Liver (tissue), 9 donors: Measurements from ENCODE around the gene RNLS. TPM values are rescaled to one million over a fixed set of nuclear protein-coding genes. Genes with fewer than 3 reads are reported as not detected.

Experiments
- DNase-seq: peaks from one replicate; pipeline ENCODE4 v3.0.0-alpha.2; 2017; ENCODE audit warnings: low spot score
- H3K27ac ChIP-seq, 2 donors: one replicate each; pipeline ENCODE4 v1.7.0; 2013; ENCODE audit warnings: inconsistent platforms in 2 of 2, low read length in 2 of 2, control low read depth in 1 of 2, low read depth in 1 of 2, mild to moderate bottlenecking in 1 of 2
- H3K27me3 ChIP-seq, 4 donors: one replicate each; pipeline versions ENCODE4 v1.6.1 to v1.7.0; 2013; ENCODE audit warnings: low read length in 3 of 4, inconsistent platforms in 1 of 4, mild to moderate bottlenecking in 1 of 4, moderate library complexity in 1 of 4; ENCODE audit not compliant: control insufficient read depth in 4 of 4, insufficient read depth in 4 of 4
- H3K36me3 ChIP-seq, 4 donors: one replicate each; pipeline versions ENCODE4 v1.6.1 to v1.7.0; 2013; ENCODE audit warnings: low read length in 3 of 4, mild to moderate bottlenecking in 3 of 4, low read depth in 1 of 4, moderate library complexity in 1 of 4; ENCODE audit not compliant: control insufficient read depth in 4 of 4, insufficient read depth in 3 of 4
- H3K4me1 ChIP-seq, 4 donors: one replicate each; pipeline versions ENCODE4 v1.6.1 to v1.7.0; 2013; ENCODE audit warnings: low read length in 3 of 4, mild to moderate bottlenecking in 3 of 4, moderate library complexity in 1 of 4; ENCODE audit not compliant: control insufficient read depth in 4 of 4, insufficient read depth in 4 of 4
- H3K4me3 ChIP-seq, 3 donors: one replicate each; pipeline versions ENCODE4 v1.6.1 to v1.7.0; 2013; ENCODE audit warnings: low read length in 3 of 3, control low read depth in 1 of 3, low read depth in 1 of 3, mild to moderate bottlenecking in 1 of 3
- H3K9ac ChIP-seq, 2 donors: one replicate each; pipeline ENCODE4 v1.7.0; 2013; ENCODE audit warnings: low read length in 2 of 2, mild to moderate bottlenecking in 2 of 2, moderate library complexity in 2 of 2, control low read depth in 1 of 2, low read depth in 1 of 2
- H3K9me3 ChIP-seq, 4 donors: one replicate each; pipeline versions ENCODE4 v1.6.1 to v1.7.0; 2013; ENCODE audit warnings: low read length in 3 of 4; ENCODE audit not compliant: control insufficient read depth in 4 of 4
- FOXA2 ChIP-seq: IDR thresholded peaks from 2 replicates; pipeline ENCODE4 v1.6.1; 2016; ENCODE audit warnings: antibody characterized with exemption
- JUND ChIP-seq, 2 donors: IDR thresholded peaks; 2 replicates each; pipeline ENCODE4 v1.6.1; 2016; ENCODE audit warnings: antibody characterized with exemption in 2 of 2
- RAD21 ChIP-seq, 2 donors: IDR thresholded peaks; 2 replicates each; pipeline ENCODE4 v1.6.1; 2016; ENCODE audit warnings: antibody characterized with exemption in 2 of 2, mild to moderate bottlenecking in 2 of 2
- RXRA ChIP-seq, 2 donors: IDR thresholded peaks; 2 replicates each; pipeline ENCODE4 v1.6.1; 2017 to 2018; ENCODE audit warnings: antibody characterized with exemption in 2 of 2, mild to moderate bottlenecking in 1 of 2
- YY1 ChIP-seq: IDR thresholded peaks from 2 replicates; pipeline ENCODE4 v1.6.1; 2016; ENCODE audit warnings: antibody characterized with exemption, mild to moderate bottlenecking
- WGBS: extraction: QIAGEN DNeasy Blood & Tissue Kit; methylation state at CpG from one replicate; pipeline ENCODE4 v1.1.7; 2013; 5-methylcytosine and 5-hydroxymethylcytosine counted together
- polyA plus RNA-seq, 2 donors: library from polyadenylated mRNA; stranded (reverse) in 1 of 2; unstranded in 1 of 2; fragments of 200-250 nt in 1 of 2; fragments of >200 nt in 1 of 2; fragmentation: Nextera tagmentation in 1 of 2; extraction: Ambion mirVana in 1 of 2; gene quantifications; one replicate each; pipeline versions ENCODE4 v1.2.1 to v1.2.3, GENCODE V29; 2013 to 2015
- total RNA-seq, 2 donors: library from RNA; depleted of rRNA; stranded (reverse); fragments of >200 nt; gene quantifications; one replicate each; pipeline ENCODE4 v1.2.3, GENCODE V29; 2014
- TF ChIP-seq, protein P1 (sequence below): IDR thresholded peaks from 2 replicates; pipeline ENCODE4 v1.6.1; 2016; ENCODE audit warnings: antibody characterized with exemption, mild to moderate bottlenecking
- TF ChIP-seq, protein P2 (sequence below): fragments of 150-350 bp; IDR thresholded peaks from 2 replicates; pipeline ENCODE4 v1.5.1; 2017; ENCODE audit warnings: improper control_type of control experiment, low read depth, low read length; ENCODE audit not compliant: missing input control
- donor health status: healthy.
- donor health status: healthy.
- donor health status: healthy.
- donor health status: healthy.
- donor health status: healthy.

Gene RNLS
- total and polyA plus RNA-seq, 4 donors = 4.1 to 12.4 (median 7.5) TPM

DNA sequence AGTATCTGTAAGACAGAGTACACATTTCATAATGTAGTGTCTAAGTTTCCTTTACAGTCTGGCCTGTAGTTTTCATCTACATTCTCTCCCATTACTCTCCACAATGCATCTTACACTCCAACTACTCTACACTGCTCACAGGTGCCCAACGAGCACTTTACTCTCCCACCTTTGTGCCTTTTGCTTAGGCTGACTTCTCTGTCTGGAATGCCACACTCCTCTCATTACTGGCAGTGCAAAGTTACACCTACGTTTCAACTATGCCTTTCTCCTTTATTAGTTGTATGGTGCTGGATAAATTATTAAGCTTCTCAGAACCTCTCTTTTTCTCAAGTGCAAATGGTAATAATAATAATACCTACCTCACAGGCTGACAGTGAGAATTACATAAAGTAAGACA lies 70.5 kb downstream of the RNLS start (continued):
- TF ChIP-seq, protein P1, sequence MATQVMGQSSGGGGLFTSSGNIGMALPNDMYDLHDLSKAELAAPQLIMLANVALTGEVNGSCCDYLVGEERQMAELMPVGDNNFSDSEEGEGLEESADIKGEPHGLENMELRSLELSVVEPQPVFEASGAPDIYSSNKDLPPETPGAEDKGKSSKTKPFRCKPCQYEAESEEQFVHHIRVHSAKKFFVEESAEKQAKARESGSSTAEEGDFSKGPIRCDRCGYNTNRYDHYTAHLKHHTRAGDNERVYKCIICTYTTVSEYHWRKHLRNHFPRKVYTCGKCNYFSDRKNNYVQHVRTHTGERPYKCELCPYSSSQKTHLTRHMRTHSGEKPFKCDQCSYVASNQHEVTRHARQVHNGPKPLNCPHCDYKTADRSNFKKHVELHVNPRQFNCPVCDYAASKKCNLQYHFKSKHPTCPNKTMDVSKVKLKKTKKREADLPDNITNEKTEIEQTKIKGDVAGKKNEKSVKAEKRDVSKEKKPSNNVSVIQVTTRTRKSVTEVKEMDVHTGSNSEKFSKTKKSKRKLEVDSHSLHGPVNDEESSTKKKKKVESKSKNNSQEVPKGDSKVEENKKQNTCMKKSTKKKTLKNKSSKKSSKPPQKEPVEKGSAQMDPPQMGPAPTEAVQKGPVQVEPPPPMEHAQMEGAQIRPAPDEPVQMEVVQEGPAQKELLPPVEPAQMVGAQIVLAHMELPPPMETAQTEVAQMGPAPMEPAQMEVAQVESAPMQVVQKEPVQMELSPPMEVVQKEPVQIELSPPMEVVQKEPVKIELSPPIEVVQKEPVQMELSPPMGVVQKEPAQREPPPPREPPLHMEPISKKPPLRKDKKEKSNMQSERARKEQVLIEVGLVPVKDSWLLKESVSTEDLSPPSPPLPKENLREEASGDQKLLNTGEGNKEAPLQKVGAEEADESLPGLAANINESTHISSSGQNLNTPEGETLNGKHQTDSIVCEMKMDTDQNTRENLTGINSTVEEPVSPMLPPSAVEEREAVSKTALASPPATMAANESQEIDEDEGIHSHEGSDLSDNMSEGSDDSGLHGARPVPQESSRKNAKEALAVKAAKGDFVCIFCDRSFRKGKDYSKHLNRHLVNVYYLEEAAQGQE = no peak

- no peak overlapping the region for H3K27ac ChIP-seq
- DNase-seq = no peak
- H3K4me3 ChIP-seq = no peak overlapping the region
- H3K36me3 ChIP-seq = no peaks in the 10 kb centered on the region
- H3K9ac ChIP-seq = no peak overlapping the region
- no peak for TF ChIP-seq RXRA (IDR thresholded peaks at IDR 0.05)
- 71% methylated on average over 3 of the region's 3 CpGs for WGBS
- H3K9me3 ChIP-seq = no peaks in the 10 kb centered on the region
- H3K4me1 ChIP-seq = no peaks in the 10 kb centered on the region
- H3K27me3 ChIP-seq = no peaks in the 10 kb centered on the region
Observed at GRCh38 chr10:88508796-88509195, 74.3 kb downstream of the RNLS start.

DNA sequence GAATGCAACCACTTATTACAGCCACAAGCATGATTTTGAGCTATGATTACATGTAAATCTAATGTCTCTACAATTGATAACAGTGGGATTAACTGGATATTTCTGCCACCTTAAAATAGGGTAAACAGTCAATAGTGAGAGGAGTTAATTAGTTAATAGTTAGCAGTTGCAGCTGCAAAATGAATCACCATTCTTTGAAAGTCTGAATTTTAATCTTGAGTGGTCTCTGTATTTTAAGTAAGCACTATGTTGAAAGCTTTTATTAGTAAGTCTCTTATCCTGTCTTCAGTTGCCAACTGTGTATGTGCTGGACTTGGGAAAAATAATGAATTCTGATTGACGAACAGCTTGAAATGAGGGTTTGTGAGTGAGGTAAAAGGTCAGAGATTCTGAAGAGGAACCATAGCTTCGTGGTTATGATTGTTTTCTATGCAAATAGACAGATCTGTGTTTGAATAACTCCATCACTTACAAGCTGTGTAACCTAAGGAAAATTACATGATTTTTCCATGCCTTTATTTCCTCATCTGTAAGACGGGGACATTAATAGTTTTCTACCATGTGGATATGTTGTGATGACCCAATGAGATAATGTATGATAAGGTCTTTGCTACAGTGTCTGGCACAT lies 75.2 kb downstream of the RNLS start:
- no peaks in the 10 kb centered on the region for H3K4me1 ChIP-seq
- TF ChIP-seq, protein P2, sequence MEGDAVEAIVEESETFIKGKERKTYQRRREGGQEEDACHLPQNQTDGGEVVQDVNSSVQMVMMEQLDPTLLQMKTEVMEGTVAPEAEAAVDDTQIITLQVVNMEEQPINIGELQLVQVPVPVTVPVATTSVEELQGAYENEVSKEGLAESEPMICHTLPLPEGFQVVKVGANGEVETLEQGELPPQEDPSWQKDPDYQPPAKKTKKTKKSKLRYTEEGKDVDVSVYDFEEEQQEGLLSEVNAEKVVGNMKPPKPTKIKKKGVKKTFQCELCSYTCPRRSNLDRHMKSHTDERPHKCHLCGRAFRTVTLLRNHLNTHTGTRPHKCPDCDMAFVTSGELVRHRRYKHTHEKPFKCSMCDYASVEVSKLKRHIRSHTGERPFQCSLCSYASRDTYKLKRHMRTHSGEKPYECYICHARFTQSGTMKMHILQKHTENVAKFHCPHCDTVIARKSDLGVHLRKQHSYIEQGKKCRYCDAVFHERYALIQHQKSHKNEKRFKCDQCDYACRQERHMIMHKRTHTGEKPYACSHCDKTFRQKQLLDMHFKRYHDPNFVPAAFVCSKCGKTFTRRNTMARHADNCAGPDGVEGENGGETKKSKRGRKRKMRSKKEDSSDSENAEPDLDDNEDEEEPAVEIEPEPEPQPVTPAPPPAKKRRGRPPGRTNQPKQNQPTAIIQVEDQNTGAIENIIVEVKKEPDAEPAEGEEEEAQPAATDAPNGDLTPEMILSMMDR = no peak
- TF ChIP-seq RXRA (IDR thresholded peaks at IDR 0.05) = no peak
- TF ChIP-seq RAD21 (IDR thresholded peaks at IDR 0.05) = no peak
- TF ChIP-seq YY1 = no peak
- TF ChIP-seq JUND (IDR thresholded peaks at IDR 0.05) = no peak
- no peak for TF ChIP-seq FOXA2
- H3K4me3 ChIP-seq = no peak overlapping the region
- no peaks in the 10 kb centered on the region for H3K36me3 ChIP-seq
- no peaks in the 10 kb centered on the region for H3K27me3 ChIP-seq
- WGBS = 67% methylated on average over 3 of the region's 3 CpGs
- H3K9ac ChIP-seq = no peak overlapping the region
- H3K9me3 ChIP-seq = no peaks in the 10 kb centered on the region
- no peak overlapping the region for H3K27ac ChIP-seq
- no peak for DNase-seq

DNA sequence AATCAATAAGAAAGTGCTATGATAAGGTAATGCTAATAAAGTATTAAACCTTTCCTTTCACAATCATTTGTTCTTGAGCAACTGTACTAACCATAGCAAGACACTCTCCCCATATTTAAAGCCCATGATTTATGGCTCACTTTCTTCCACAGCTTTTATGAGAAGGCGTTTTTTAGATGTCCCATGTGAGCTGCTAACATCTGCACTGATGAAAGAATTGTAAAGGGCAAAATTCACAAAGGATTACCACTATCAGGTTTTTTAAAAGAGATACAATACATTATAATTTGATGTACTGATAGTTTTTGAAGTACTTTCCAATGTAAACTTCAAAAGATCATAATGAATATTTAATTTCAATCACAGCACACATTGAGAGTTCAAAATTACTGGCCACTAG lies 75.7 kb downstream of the RNLS start:
- WGBS = 80% methylated on average over 1 of the region's 1 CpG
- no peak for TF ChIP-seq RXRA (IDR thresholded peaks at IDR 0.05)
- TF ChIP-seq YY1 = no peak
- TF ChIP-seq RAD21 (IDR thresholded peaks at IDR 0.05) = no peak
- no peak for TF ChIP-seq JUND (IDR thresholded peaks at IDR 0.05)
- no peak overlapping the region for H3K4me3 ChIP-seq
- no peaks in the 10 kb centered on the region for H3K4me1 ChIP-seq
- H3K27me3 ChIP-seq = no peaks in the 10 kb centered on the region
- DNase-seq = no peak
- no peaks in the 10 kb centered on the region for H3K9me3 ChIP-seq
- H3K36me3 ChIP-seq = no peaks in the 10 kb centered on the region
- no peak overlapping the region for H3K9ac ChIP-seq
- no peak overlapping the region for H3K27ac ChIP-seq
